HG02571 (cell line): ENCODE measurements around the gene NACC1.

ENCODE experiments used
- ATAC-seq: cut with Tn5 transposase; IDR thresholded peaks from one replicate; pipeline ENCODE4 v1.9.1; 2021; ENCODE audit warnings: mild to moderate bottlenecking, moderate library complexity; ENCODE audit not compliant: unreplicated experiment

The NACC1 gene

GRCh38 chr19:13117772-13118423 is at the start of gene NACC1:
NACC1 (plus strand) TSS chr19:13118264; CDS start chr19:13135208, 16,944 bp downstream.
- peak; percentile 50 for ATAC-seq

GRCh38 chr19:13069415-13070359 is 48.4 kb upstream of the NACC1 start:
- no peak for ATAC-seq

GRCh38 chr19:13070425-13071140 is 47.5 kb upstream of the NACC1 start:
- no peak for ATAC-seq

- no peak for ATAC-seq
Measured at GRCh38 chr19:13071444-13072187, 46.4 kb upstream of the NACC1 start.

GRCh38 chr19:13072188-13072908 is 45.7 kb upstream of the NACC1 start:
- ATAC-seq: no peak

- ATAC-seq: no peak
Measured at GRCh38 chr19:13073263-13073662, 44.8 kb upstream of the NACC1 start.

- no peak for ATAC-seq
Measured at GRCh38 chr19:13074378-13074777, 43.7 kb upstream of the NACC1 start.

GRCh38 chr19:13076320-13076719 is 41.7 kb upstream of the NACC1 start:
- no peak for ATAC-seq

GRCh38 chr19:13076787-13077186 is 41.3 kb upstream of the NACC1 start:
- no peak for ATAC-seq

GRCh38 chr19:13077240-13077639 is 40.8 kb upstream of the NACC1 start:
- ATAC-seq: no peak

GRCh38 chr19:13078381-13078780 is 39.7 kb upstream of the NACC1 start:
- no peak for ATAC-seq

- ATAC-seq: no peak
Measured at GRCh38 chr19:13078897-13079541, 39.0 kb upstream of the NACC1 start.

- ATAC-seq: no peak
Measured at GRCh38 chr19:13079542-13079986, 38.5 kb upstream of the NACC1 start.

- no peak for ATAC-seq
Measured at GRCh38 chr19:13082192-13083007, 35.7 kb upstream of the NACC1 start.

GRCh38 chr19:13083008-13083404 is 35.1 kb upstream of the NACC1 start:
- ATAC-seq: no peak

GRCh38 chr19:13083627-13084026 is 34.4 kb upstream of the NACC1 start:
- ATAC-seq: no peak

- ATAC-seq: no peak
Measured at GRCh38 chr19:13085666-13086065, 32.4 kb upstream of the NACC1 start.

- ATAC-seq: no peak
Measured at GRCh38 chr19:13086341-13086740, 31.7 kb upstream of the NACC1 start.

GRCh38 chr19:13087295-13087694 is 30.8 kb upstream of the NACC1 start:
- ATAC-seq: no peak
